ENCODE measurements around the gene MCAT.
"Not testable (repeated sequence)": the region's sequence is repeated elsewhere in the genome, so short reads cannot be mapped to it uniquely, and the experiment has no call there.

DNA sequence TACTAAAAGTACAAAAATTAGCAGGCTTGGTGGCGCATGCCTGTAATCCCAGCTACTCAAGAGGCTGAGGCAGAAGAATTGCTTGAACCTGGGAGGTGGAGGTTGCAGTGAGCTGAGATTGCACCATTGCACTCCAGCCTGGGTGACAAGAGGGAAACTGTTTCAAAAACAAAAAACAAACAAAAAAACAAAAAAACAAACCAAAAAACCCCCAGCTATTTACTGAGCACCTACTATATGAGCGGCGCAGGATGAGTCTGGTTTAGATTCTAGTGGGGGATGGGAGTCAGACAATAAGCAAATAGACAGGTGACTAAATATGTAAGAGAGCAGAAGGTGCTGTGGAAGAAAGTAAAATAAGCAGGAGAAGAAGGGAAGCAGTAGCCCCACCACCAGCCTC, 38.2 kb downstream of the MCAT start:
- TF ChIP-seq, protein P1, sequence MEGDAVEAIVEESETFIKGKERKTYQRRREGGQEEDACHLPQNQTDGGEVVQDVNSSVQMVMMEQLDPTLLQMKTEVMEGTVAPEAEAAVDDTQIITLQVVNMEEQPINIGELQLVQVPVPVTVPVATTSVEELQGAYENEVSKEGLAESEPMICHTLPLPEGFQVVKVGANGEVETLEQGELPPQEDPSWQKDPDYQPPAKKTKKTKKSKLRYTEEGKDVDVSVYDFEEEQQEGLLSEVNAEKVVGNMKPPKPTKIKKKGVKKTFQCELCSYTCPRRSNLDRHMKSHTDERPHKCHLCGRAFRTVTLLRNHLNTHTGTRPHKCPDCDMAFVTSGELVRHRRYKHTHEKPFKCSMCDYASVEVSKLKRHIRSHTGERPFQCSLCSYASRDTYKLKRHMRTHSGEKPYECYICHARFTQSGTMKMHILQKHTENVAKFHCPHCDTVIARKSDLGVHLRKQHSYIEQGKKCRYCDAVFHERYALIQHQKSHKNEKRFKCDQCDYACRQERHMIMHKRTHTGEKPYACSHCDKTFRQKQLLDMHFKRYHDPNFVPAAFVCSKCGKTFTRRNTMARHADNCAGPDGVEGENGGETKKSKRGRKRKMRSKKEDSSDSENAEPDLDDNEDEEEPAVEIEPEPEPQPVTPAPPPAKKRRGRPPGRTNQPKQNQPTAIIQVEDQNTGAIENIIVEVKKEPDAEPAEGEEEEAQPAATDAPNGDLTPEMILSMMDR (IDR thresholded peaks at IDR 0.05), result not testable (repeated sequence)
- not testable (repeated sequence) for TF ChIP-seq TCF7L2 (IDR thresholded peaks at IDR 0.05; ENCODE audit: low read depth, low read length); POLR2AphosphoS5 (IDR thresholded peaks at IDR 0.05; ENCODE audit: low read depth, low read length); SIN3A (IDR thresholded peaks at IDR 0.05; ENCODE audit: borderline replicate concordance, insufficient read depth, low read depth, low read length)
- TF ChIP-seq, protein P2, sequence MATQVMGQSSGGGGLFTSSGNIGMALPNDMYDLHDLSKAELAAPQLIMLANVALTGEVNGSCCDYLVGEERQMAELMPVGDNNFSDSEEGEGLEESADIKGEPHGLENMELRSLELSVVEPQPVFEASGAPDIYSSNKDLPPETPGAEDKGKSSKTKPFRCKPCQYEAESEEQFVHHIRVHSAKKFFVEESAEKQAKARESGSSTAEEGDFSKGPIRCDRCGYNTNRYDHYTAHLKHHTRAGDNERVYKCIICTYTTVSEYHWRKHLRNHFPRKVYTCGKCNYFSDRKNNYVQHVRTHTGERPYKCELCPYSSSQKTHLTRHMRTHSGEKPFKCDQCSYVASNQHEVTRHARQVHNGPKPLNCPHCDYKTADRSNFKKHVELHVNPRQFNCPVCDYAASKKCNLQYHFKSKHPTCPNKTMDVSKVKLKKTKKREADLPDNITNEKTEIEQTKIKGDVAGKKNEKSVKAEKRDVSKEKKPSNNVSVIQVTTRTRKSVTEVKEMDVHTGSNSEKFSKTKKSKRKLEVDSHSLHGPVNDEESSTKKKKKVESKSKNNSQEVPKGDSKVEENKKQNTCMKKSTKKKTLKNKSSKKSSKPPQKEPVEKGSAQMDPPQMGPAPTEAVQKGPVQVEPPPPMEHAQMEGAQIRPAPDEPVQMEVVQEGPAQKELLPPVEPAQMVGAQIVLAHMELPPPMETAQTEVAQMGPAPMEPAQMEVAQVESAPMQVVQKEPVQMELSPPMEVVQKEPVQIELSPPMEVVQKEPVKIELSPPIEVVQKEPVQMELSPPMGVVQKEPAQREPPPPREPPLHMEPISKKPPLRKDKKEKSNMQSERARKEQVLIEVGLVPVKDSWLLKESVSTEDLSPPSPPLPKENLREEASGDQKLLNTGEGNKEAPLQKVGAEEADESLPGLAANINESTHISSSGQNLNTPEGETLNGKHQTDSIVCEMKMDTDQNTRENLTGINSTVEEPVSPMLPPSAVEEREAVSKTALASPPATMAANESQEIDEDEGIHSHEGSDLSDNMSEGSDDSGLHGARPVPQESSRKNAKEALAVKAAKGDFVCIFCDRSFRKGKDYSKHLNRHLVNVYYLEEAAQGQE (IDR thresholded peaks at IDR 0.05; ENCODE audit: insufficient read depth in 1 of 2, low read depth in 2 of 2, low read length in 1 of 2), result not testable (repeated sequence)
